GM12875 (cell line): Measurements from ENCODE around the gene HSPG2.

Experiments
- H3K4me3 ChIP-seq: one replicate; pipeline ENCODE4 v1.5.1; 2011; ENCODE audit warnings: low read depth, low read length, control low read depth
- CTCF ChIP-seq: IDR thresholded peaks from 2 replicates; pipeline ENCODE4 v1.5.1; 2011; ENCODE audit warnings: low read depth, mild to moderate bottlenecking, control low read depth, inconsistent platforms, low read length, moderate library complexity, borderline replicate concordance; ENCODE audit not compliant: insufficient read depth

HSPG2 gene

GRCh38 chr1:21869620-21870121, 67.4 kb downstream of the HSPG2 start:
- no peak for TF ChIP-seq CTCF
- no peak overlapping the region for H3K4me3 ChIP-seq

GRCh38 chr1:21868941-21869454, 68.1 kb downstream of the HSPG2 start:
- H3K4me3 ChIP-seq, result no peak overlapping the region

GRCh38 chr1:21868482-21868881, 68.6 kb downstream of the HSPG2 start:
- no peak for TF ChIP-seq CTCF
- H3K4me3 ChIP-seq, result no peak overlapping the region

More at GRCh38 chr1:21868941-21869454, 68.1 kb downstream of the HSPG2 start:
- TF ChIP-seq CTCF, result no peak

- no peak for TF ChIP-seq CTCF
- H3K4me3 ChIP-seq, result no peak overlapping the region
These were observed 69.6 kb downstream of the HSPG2 start for GRCh38 chr1:21867451-21867996.

DNA sequence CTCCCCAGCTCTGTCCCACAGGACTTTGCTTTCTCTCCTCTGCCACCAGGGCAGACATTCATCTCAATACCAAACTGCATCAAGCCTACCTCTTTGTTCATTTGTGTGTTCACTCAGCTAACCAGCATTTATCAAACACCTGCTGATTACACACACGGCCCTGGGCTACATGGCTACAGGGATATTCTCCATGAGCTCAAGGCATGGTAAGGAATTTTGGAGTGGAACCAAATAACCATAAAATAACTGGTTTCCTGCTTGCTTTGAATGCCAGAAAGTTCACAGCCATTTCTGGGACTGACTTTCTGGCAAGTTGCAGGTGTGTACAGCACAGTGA, 70.4 kb downstream of the HSPG2 start:
- TF ChIP-seq CTCF, result no peak
- no peak overlapping the region for H3K4me3 ChIP-seq

DNA sequence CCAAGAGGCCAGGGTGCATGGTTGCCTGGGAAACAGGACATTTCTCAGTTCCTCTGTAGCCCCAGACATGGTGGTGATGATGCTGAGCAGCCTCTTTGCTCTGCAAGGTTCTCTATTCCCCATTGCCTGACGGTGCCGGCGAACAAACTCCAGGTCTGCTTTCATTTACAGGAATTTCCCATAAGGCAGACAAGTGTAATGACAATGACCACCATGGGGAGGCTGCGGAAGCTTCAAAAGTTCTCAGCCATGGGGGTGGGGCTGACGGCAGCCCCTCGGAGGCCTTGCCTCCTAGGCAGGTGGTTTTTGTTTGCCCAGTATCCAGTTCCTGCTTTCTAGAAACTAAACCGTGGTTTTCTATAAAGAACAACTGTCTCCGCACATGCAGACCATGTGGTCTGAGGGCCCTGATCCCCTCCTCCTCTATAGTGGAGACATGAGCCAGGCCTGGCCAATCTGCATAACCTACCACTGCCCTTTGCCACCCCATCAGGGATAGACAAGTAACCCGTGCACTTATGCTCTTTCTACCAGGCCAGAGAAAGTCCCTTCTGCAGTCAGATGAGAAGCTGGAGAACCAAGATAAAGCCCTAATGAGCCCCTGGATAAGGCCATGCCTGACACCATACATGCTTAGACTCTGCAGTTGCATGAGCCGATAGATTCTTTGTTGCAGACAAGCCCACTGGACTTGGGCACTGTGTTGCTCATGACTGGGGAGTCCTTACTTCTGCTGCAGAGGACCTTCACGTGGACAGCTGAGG, 71.0 kb downstream of the HSPG2 start:
- TF ChIP-seq CTCF, result 0 out of 2 replicates have a peak, but pooled peaks have one; percentile 10
- H3K4me3 ChIP-seq, result no peak overlapping the region

DNA sequence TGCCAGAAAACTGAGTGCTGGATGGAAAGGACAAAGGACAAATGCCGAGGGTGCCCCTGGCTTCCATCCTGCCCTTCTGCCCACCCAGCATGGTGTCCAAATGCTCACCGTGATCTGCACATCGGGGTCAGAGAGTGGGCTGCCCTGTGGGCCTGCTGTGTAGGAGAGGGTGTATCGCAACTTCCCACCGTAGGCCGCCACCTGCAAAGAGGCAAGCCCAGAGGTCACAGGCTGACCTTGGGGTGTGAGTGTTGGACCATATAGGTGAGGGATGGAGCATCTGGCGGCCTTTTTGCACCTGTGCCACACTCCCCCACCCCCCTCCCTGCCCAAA, 71.5 kb downstream of the HSPG2 start:
- H3K4me3 ChIP-seq, result no peak overlapping the region
- no peak for TF ChIP-seq CTCF
